ENCODE measurements around the gene ZCCHC24.

GRCh38 chr10:79409038-79409725 is 36.2 kb downstream of the ZCCHC24 start:
- TF ChIP-seq ZNF274 (IDR thresholded peaks at IDR 0.05; ENCODE audit: low read depth, low read length) (no peak), YY1 (IDR thresholded peaks at IDR 0.05; ENCODE audit: insufficient read depth, insufficient read length) (no peak), SUZ12 (IDR thresholded peaks at IDR 0.05; ENCODE audit: extremely low read depth, insufficient read depth, insufficient read length) (no peak)

All from NT2/D1 (cell line).